ENCODE measurements around the gene LAMC3.
A peak's percentile ranks its signal among the peaks of the same experiment; 100 is the strongest.
"Not testable (repeated sequence)": the region's sequence is repeated elsewhere in the genome, so short reads cannot be mapped to it uniquely, and the experiment has no call there.

Gene LAMC3

DNA sequence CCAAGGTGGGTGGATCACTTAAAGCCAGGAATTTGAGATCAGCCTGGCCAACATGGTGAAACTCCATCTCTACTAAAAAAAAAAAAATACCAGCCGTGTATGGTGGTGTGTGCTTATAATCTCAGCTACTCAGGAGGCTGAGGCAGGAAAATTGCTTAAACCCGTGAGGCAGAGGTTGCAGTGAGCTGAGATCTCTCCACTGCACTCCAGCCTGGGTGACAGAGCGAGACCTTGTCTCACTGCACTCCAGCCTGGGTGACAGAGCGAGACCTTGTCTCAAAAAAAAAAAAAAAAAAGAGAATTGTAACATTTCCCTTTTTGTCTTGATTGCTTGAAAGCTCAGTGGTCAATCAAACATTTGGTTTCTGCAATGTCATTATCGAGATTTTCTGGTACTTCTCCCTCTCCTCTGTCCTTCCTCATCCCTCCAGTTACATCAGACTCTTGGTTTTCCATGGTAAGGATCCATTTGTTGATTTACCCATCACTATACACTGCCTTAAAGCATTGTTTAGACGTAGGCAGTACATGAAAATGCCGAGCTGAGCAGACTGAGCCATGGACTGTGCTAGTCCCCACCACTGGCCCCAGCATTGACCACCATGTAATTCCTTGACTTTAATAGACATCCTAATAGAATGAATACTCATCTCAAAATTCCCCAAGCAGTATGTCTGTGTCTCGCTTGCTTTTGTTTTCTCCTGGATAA lies 75.8 kb downstream of the LAMC3 start:
- DNase-seq = no peak

DNA sequence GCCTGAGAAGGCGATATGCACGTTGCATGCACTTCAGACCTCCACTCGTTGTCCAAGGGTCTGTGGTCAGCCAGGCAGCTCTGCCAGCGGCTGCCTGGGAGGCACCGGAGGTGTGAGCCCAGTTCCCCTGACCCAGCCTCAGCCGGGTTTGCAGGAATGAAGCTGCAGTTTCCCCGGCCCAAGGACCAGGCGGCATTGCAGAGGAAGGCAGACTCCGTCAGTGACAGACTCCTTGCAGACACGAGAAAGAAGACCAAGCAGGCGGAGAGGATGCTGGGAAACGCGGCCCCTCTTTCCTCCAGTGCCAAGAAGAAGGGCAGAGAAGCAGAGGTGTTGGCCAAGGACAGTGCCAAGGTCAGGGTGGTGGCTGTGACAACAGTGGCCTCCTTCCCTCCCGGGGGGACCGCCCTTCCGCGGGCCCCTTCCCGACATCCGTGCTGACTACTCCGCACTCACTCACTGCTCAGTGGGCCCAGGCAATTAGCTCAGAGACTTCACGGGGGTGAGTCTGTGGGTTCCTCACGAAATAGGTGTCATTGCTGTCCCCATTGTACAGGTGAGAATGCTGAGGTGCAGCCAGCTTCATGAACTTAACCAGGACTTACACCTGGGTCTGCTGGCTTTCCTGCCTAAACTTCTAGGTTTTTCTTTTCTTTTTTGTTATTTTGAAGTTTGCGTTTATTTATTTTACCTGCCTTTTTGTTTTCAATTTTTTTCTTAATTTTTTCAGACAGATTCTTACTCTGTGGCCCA lies 76.6 kb downstream of the LAMC3 start:
- DNase-seq = no peak

GRCh38 chr9:131087354-131087893 lies 78.5 kb downstream of the LAMC3 start:
- DNase-seq = no peak

- DNase-seq = no peak
Observed at GRCh38 chr9:131090025-131090787, 81.2 kb downstream of the LAMC3 start.

DNA sequence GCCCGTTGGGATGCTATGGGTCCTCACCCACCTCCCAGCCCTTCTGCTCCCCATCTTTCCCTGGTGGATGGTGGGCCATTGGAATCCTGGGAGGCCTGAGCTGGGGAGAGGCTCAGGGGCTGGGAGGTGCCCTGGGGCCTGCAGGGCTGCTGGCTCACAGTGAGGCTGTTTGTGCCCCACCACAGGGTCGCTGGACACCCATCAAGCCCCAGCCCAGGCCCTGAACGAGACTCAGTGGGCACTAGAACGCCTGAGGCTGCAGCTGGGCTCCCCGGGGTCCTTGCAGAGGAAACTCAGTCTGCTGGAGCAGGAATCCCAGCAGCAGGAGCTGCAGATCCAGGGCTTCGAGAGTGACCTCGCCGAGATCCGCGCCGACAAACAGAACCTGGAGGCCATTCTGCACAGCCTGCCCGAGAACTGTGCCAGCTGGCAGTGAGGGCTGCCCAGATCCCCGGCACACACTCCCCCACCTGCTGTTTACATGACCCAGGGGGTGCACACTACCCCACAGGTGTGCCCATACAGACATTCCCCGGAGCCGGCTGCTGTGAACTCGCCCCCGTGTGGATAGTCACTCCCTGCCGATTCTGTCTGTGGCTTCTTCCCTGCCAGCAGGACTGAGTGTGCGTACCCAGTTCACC lies 82.5 kb downstream of the LAMC3 start:
- DNase-seq = no peak

DNA sequence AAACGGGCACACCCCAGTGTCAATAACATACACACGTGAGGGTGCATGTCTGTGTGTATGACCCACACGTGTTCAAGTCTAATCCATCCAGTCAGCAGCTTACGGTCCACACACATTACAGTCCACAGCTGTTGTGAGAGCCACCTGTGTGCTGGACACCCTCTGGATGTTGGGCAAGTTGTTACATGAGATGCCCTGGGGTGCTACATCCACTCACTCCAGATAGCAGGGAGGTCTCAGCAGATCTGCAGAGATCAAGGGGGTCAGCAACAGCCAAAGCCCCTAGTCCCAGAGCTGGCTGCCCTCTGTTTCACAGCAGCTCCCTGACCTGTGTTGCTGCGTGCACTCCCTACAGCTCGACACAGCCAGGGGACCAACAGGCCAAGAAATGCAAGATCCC lies 83.1 kb downstream of the LAMC3 start:
- no peak for DNase-seq

DNA sequence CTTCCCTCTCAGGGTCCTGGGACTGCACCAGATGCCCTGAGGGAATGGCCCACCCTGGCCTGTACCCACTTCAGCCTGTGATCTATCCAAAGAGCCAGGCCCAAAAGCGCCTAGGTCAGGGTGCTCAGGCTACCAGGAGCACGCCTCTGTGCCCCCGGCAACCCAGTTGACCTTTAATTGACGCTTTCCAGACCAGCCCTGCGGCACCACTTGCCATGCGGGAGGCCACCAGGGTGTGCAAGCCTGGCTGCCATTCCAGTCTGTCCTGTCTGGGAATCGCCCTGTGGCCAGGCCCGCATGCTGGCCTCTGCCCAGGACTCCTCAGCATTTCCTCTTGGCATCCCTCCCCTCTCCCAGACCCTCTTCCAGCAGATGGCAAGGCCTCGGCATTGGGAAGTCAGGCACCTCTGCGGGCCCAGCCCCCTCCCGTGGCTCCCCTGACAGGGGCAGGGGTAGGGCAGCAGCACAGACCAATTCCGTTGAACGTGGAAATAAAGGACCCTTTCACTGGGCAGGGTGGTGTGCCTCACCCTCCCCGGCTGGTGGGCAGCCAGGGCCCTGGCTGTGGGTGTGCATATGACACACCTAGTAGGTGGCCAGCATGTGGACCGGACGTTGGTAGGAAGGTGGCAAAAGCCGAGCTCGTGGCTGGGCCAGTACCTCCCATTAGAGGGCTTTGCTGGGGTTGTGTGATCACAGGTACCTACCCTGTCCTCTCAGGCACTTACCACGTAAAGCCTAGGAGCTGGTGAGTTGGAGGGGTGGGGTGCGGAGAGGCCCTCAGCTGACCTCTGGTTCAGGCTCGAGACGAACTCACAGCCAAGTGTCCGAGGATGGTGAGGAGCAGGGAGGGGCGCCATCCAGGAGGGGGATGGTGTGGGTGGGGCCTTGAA lies 83.8 kb downstream of the LAMC3 start:
- DNase-seq = no peak

- DNase-seq = no peak
Observed at GRCh38 chr9:131094015-131094414, 85.0 kb downstream of the LAMC3 start.

DNA sequence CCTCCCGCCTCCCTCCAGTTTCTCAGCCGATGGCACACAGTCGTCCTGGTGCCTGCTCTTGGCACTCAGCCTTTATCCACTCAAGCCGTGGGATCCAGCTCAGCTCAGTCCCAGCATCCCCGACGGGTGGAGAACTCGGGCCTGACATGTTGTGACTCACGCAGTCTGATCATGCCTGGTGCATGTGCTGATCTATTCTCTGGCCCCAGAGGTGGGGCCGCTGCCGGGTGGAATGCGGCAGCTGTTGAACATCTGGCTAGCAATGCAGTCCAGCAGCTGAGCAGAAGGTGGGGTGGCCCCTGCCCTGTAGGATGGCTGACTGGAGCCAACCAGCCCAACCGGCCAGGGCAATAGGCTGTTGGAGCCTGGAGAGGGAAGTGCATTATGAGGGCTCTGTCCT lies 85.6 kb downstream of the LAMC3 start:
- peak; percentile 67 for DNase-seq

- no peak for DNase-seq
Observed at GRCh38 chr9:131095666-131096268, 86.8 kb downstream of the LAMC3 start.

DNA sequence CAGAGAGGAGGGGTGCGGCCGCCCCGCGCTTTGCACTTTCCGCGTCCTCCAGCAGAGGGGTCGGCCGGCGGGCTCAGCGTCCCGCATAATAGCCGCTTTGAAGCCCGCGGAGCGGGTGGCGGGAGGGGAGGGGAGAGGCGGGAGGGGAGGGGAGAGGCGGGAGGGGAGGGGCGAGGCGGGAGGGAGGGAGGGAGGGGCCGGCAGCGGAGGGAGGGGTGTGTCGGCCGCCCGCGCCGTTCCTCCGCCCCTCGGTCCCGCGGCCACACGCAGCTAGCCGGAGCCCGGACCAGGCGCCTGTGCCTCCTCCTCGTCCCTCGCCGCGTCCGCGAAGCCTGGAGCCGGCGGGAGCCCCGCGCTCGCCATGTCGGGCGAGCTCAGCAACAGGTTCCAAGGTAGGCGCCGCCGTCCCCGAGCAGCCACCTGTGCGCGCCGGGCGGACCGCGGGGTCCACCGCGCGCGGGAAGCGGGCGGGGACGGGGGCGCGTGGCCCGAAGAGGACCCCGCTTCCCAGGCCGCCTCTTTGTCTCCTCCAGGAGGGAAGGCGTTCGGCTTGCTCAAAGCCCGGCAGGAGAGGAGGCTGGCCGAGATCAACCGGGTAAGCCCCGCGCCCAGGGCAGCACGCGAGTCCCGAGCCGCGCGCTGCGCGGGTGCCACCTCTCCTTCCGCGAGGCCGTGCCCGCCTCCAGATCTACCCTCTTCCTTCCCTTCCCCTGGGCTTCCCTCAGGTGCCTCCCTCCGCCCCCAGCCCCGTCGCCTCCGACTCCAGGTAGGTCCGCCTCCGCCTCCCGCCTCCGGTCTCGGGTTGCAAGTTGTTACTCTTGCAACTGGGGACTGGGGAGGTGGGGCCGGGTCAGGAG lies 87.5 kb downstream of the LAMC3 start, which contains the start of gene AIF1L:
Gene AIF1L, plus strand, starts transcription at position 263 of the 857 bp plus-strand sequence. Its CDS starts 99 bp downstream, at position 362.
- DNase-seq = peak; percentile 67

- no peak for DNase-seq
Observed at GRCh38 chr9:131097126-131097947, 88.4 kb downstream of the LAMC3 start.

DNA sequence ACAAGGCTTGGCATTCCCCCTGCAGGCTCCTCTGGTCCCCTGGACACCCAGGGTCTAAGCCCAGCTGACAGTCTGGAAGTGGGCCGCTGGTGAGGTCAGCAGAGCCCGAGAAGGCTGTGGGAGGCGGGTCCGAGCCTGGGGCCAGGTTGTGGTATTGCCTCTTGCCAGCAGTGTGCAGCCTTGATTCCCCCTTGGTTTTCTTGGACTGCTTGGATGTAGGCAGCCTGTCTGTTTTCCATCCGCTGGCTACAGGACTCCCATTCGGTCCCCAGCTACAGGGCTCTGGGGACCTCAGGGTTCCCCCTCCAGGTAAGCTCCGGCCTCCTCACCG lies 88.9 kb downstream of the LAMC3 start:
- DNase-seq = no peak

- no peak for DNase-seq
Observed at GRCh38 chr9:131098391-131099101, 89.6 kb downstream of the LAMC3 start.

DNA sequence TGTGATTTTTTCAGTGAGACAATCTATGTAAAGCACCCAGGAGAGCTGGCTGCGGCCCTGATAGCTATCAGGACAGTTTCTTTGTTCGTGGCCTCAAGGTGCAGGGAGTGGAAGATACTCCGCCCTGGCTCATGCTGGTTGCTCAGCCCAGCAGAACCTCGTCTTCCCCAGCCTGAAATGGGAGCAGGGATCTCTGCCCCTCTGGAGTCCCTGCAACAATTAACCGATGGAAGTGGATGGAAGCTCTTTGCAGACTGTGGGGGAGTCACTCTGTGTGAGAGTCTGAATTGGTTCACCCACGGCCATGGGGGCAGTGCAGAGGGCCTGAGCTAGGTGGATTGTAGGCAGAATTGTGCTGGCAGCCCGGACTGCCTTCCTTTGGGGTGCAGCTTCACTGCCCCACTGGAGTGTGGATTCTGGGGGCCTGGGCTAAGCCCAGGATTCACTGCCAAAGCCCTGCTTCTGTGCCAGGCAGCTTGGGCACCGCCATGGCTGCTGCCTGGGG lies 90.2 kb downstream of the LAMC3 start:
- no peak for DNase-seq

DNA sequence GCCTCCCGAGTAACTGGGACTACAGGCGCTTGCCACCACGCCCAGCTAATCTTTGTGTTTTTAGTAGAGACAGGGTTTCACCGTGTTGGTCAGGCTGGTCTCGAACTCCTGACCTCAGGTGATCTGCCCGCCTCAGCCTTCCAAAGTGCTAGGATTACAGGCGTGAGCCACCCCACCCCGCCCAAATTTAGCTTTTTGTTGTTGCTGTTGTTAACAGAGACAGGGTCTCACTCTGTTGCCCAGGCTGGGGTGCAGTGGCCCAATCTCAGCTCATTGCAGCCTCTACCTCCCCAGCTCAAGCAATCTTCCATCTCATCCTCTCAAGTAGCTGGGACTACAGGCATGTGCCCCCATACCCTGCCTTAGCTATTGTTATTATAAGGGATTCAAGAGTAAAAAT lies 90.9 kb downstream of the LAMC3 start:
- not testable (repeated sequence) for DNase-seq

DNA sequence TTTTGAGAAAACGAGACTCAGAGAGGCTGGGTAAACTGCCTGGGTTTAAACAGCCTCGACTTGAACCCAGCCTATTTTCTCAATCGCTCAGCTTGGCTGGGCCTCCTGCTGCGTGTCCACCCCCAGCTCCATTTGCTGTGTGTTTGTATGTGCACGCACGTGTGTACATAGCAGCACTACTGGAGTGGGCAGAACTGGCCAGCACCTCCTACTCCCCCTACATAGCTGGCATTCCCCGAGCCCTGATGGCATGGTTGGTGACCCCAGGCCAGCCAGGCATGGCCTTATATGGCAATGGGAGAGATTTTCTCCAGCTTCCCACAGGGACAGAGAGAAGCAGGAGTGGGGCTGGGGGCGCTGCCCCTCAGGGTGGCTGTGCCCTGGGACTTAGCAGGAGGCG lies 91.5 kb downstream of the LAMC3 start:
- no peak for DNase-seq

DNA sequence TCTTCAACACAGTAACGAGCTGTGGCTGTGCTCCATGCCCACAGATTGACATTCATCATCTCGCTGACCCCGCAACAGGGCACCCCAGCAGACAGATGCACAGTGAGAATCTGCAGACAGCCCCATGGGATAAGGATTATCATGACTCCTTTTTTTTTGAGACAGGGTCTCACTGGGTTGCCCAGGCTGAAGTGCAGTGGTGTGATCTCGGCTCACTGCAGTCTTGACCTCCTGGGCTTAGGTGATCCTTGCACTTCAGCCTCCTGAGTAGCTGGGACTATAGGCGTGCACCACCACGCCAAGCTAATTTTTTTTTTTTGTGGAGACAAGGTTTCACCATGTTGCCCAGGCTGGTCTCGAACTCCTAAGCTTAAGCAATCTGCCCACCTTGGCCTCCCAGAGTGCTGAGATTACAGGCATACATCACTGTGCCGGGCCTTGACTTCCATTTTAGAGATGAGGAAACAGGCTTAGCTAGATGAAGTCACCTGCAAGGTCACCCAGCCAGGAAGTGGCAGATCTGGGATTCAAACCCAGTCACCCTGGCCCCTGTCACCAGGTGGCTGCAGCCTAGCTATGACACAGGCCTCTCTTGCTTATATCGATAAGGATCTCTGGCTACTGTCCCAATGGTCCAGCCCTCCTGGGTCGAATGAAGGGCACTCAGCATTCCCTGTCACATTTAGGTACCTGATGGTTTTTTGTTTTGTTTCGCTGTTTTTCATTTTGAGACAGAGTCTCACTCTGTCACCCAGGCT lies 92.4 kb downstream of the LAMC3 start:
- no peak for DNase-seq
